Osteoblast (primary cell): ENCODE data around the gene CAPN5. TPM values are rescaled to one million over a fixed set of nuclear protein-coding genes. Genes with fewer than 3 reads are reported as not detected.

Source experiments
- DNase-seq: peaks from one replicate; pipeline ENCODE4 v3.0.0; 2011; ENCODE audit warnings: low spot score, mixed read lengths; ENCODE audit not compliant: insufficient read length; ENCODE audit errors: missing footprints
- H2AFZ ChIP-seq: 2 replicates; pipeline ENCODE4 v1.6.0; 2011; ENCODE audit warnings: mild to moderate bottlenecking, low read length
- H3K27ac ChIP-seq: 2 replicates; pipeline ENCODE4 v1.5.1; 2011; ENCODE audit warnings: mild to moderate bottlenecking, low read depth, low read length, moderate library complexity
- H3K27me3 ChIP-seq: 2 replicates; pipeline ENCODE4 v1.6.0; 2012; ENCODE audit warnings: mild to moderate bottlenecking, control low read depth, inconsistent platforms, low read length, moderate library complexity; ENCODE audit not compliant: insufficient read depth
- H3K36me3 ChIP-seq: 2 replicates; pipeline ENCODE4 v1.5.1; 2011; ENCODE audit warnings: mild to moderate bottlenecking, low read length, control low read depth, moderate library complexity; ENCODE audit not compliant: insufficient read depth
- H3K4me1 ChIP-seq: 2 replicates; pipeline ENCODE4 v1.5.1; 2011; ENCODE audit warnings: mild to moderate bottlenecking, low read length, control low read depth, moderate library complexity; ENCODE audit not compliant: insufficient read depth
- H3K4me2 ChIP-seq: 2 replicates; pipeline ENCODE4 v1.6.0; 2011; ENCODE audit warnings: mild to moderate bottlenecking, low read length; ENCODE audit not compliant: insufficient read depth
- H3K4me3 ChIP-seq: fragments of 200-600 bp; sonication (generic); 3 replicates; pipeline ENCODE4 v1.5.1; 2012; ENCODE audit warnings: mild to moderate bottlenecking, low read length, inconsistent platforms; ENCODE audit not compliant: insufficient read depth
- H3K79me2 ChIP-seq: 2 replicates; pipeline ENCODE4 v1.6.0; 2012; ENCODE audit warnings: mild to moderate bottlenecking, low read length, control low read depth, inconsistent platforms; ENCODE audit not compliant: insufficient read depth
- H3K9me3 ChIP-seq: 2 replicates; pipeline ENCODE4 v1.5.1; 2011; ENCODE audit warnings: low read depth, low read length, control low read depth
- H4K20me1 ChIP-seq: 2 replicates; pipeline ENCODE4 v1.6.0; 2012; ENCODE audit warnings: mild to moderate bottlenecking, low read length, control low read depth; ENCODE audit not compliant: insufficient read depth
- total RNA-seq: library from RNA; depleted of rRNA; stranded (reverse); fragments of >200 nt; gene quantifications from 2 replicates; pipeline ENCODE4 v1.2.3, GENCODE V29; 2012
- TF ChIP-seq, protein P1 (sequence below): IDR thresholded peaks from 2 replicates; pipeline ENCODE4 v1.5.1; 2011; ENCODE audit warnings: mild to moderate bottlenecking, low read depth, low read length, moderate library complexity; ENCODE audit errors: extremely low read depth

The CAPN5 gene
- total RNA-seq, 1 donor = 6.5 TPM

DNA sequence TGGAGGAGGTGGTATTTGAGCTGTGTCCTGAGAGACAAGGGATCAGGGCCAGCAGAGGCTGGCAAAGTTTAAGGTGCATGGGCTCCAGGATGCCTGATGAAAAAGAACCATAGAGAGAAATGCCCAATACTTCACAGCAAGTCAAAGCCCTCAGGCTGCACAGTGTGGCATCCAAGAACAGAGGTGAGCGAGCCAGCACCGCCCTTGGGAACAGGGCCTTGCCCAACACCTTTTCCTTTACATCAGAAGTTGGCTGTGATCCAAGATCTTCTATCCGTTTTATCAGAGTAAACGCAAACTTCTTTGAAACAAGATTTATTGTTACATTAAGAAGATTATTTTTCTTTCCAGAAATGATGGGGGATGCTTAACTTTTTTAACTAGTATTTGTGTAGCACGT, 31.2 kb upstream of the CAPN5 start:
- no peak overlapping the region for H3K27ac ChIP-seq
- H3K79me2 ChIP-seq = no peaks in the 10 kb centered on the region
- H3K27me3 ChIP-seq = peaks cover 45% of the 10 kb centered on the region
- no peaks in the 10 kb centered on the region for H3K36me3 ChIP-seq
- no peak for DNase-seq
- TF ChIP-seq, protein P1, sequence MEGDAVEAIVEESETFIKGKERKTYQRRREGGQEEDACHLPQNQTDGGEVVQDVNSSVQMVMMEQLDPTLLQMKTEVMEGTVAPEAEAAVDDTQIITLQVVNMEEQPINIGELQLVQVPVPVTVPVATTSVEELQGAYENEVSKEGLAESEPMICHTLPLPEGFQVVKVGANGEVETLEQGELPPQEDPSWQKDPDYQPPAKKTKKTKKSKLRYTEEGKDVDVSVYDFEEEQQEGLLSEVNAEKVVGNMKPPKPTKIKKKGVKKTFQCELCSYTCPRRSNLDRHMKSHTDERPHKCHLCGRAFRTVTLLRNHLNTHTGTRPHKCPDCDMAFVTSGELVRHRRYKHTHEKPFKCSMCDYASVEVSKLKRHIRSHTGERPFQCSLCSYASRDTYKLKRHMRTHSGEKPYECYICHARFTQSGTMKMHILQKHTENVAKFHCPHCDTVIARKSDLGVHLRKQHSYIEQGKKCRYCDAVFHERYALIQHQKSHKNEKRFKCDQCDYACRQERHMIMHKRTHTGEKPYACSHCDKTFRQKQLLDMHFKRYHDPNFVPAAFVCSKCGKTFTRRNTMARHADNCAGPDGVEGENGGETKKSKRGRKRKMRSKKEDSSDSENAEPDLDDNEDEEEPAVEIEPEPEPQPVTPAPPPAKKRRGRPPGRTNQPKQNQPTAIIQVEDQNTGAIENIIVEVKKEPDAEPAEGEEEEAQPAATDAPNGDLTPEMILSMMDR = no peak
- H2AFZ ChIP-seq = no peak overlapping the region
- H3K9me3 ChIP-seq = no peaks in the 10 kb centered on the region
- no peaks in the 10 kb centered on the region for H3K4me1 ChIP-seq
- no peak overlapping the region for H3K4me2 ChIP-seq
- no peak overlapping the region for H3K4me3 ChIP-seq
- H4K20me1 ChIP-seq = no peaks in the 10 kb centered on the region

DNA sequence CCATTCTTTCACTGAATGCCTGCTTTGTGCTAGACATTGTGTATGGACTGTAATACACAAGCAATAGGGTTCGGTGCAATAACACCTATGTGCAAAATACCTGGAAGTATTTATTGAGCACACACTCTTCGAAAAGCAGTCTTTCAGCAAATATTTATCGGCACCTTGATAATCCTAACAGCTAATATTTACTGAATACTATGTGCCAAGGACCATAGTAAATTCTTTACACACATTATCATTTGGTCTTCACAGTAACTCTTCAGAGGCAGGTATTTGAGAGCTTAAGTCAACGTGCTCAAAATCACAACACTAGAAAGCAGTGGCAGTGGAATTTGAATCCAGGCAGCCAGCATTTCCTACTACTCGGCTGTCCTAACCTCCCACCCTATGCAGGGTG, 30.4 kb upstream of the CAPN5 start:
- no peaks in the 10 kb centered on the region for H3K9me3 ChIP-seq
- DNase-seq = no peak
- no peak overlapping the region for H3K4me3 ChIP-seq
- no peaks in the 10 kb centered on the region for H3K36me3 ChIP-seq
- H4K20me1 ChIP-seq = no peaks in the 10 kb centered on the region
- no peak overlapping the region for H3K4me2 ChIP-seq
- no peak overlapping the region for H3K27ac ChIP-seq
- TF ChIP-seq, protein P1 = no peak
- no peak overlapping the region for H2AFZ ChIP-seq
- H3K79me2 ChIP-seq = no peaks in the 10 kb centered on the region
- H3K27me3 ChIP-seq = peaks cover 38% of the 10 kb centered on the region
- H3K4me1 ChIP-seq = no peaks in the 10 kb centered on the region

DNA sequence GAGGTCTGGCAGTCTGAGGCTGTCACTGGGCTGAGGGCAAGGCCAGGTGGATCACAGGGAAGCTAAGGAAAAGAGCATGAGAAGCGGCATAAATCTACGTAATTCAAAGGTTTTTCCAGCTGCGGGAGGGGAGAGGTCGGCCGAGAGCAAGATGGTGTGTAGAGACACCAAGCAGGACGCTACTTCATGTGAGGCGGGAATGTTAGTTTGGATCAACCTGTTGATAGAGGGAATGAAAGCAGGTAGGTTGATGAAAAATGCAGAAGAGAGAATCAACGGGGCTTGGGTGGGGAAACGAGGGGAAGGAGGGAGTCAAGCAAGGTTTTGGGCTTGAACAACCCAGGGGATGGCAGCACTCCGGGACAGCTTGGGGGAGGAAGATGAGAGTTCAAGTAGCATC, 29.7 kb upstream of the CAPN5 start:
- DNase-seq = no peak
- TF ChIP-seq, protein P1 = no peak
- H3K4me3 ChIP-seq = no peak overlapping the region
- H3K9me3 ChIP-seq = no peaks in the 10 kb centered on the region
- no peak overlapping the region for H2AFZ ChIP-seq
- H3K79me2 ChIP-seq = no peaks in the 10 kb centered on the region
- no peaks in the 10 kb centered on the region for H4K20me1 ChIP-seq
- H3K4me1 ChIP-seq = no peaks in the 10 kb centered on the region
- no peak overlapping the region for H3K27ac ChIP-seq
- no peak overlapping the region for H3K4me2 ChIP-seq
- no peaks in the 10 kb centered on the region for H3K36me3 ChIP-seq
- peaks cover 38% of the 10 kb centered on the region for H3K27me3 ChIP-seq

DNA sequence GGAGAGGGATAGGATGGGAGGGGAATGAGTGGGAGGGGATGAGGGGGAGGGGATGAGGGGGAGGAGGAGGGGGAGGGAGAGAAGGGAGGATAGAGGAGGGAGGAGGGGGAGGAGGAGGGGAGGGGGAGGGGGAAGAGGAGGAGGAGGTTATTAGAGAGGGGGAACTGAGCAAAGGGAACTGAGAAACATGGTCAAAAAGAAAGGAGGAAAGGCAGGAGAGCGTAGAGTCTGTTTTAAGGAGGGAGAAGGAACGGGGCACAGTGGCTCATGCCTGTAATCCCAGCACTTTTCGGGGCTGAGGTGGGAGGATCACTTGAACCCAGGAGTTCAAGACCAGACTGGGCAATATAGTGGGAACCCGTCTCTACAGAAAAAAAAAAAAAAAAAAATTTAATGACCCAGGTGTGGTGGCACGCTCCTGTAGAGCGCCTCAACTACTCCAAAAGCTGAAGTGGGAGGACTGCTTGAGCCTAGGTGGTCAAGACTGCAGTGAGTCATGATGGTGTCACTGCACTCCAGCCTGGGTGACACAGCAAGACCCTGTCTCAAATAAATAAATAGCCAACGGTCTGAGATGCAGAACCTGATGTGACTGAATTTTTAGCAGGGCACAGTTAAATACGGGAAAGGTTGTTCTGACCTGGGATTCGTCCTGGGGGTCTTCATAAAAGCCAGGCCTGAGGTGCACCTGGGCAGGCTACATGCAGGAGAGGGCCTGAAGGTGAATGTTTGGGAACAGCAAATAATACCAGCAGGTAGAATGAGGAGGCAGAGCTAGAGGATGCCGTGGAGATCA, 28.5 kb upstream of the CAPN5 start:
- DNase-seq = peak; percentile 82
- H2AFZ ChIP-seq = no peak overlapping the region
- no peaks in the 10 kb centered on the region for H3K36me3 ChIP-seq
- peaks cover 38% of the 10 kb centered on the region for H3K27me3 ChIP-seq
- H4K20me1 ChIP-seq = no peaks in the 10 kb centered on the region
- TF ChIP-seq, protein P1 = no peak
- no peak overlapping the region for H3K4me3 ChIP-seq
- H3K27ac ChIP-seq = no peak overlapping the region
- no peaks in the 10 kb centered on the region for H3K79me2 ChIP-seq
- H3K4me2 ChIP-seq = no peak overlapping the region
- H3K9me3 ChIP-seq = no peaks in the 10 kb centered on the region
- no peaks in the 10 kb centered on the region for H3K4me1 ChIP-seq
